ENCODE measurements around the gene ELP1.

DNA sequence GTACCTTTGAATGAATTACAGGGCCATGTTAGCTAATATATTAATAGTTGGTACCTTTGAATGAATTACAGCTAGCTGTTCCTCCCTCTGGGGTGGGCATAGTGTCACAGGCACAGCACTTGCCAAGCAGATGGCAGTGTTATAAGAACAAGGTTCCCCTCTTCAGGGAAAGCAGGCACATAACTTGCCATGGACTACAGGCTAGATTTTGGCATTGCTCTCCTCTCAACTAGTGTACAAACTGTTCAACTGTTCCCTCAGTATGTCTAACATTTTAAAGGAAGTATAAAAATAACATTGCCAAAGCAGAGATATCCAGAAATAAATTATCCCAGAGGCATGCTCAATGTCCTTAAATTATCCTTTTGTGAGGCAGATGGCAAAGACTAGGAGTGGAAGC is 34.0 kb upstream of the ELP1 start:
- no peak for TF ChIP-seq EZH2 (IDR thresholded peaks at IDR 0.05; ENCODE audit: insufficient read depth, poor library complexity, severe bottlenecking)
- TF ChIP-seq EZH2phosphoT487 (IDR thresholded peaks at IDR 0.05; ENCODE audit: insufficient read depth, low read depth) = no peak
